ENCODE data around the gene RFX2. TPM values are rescaled to one million over a fixed set of nuclear protein-coding genes. Genes with fewer than 3 reads are reported as not detected.

The RFX2 gene
- total RNA-seq, 3 donors from 2014 or later = 6.1 to 16.2 (median 9.2) TPM

DNA sequence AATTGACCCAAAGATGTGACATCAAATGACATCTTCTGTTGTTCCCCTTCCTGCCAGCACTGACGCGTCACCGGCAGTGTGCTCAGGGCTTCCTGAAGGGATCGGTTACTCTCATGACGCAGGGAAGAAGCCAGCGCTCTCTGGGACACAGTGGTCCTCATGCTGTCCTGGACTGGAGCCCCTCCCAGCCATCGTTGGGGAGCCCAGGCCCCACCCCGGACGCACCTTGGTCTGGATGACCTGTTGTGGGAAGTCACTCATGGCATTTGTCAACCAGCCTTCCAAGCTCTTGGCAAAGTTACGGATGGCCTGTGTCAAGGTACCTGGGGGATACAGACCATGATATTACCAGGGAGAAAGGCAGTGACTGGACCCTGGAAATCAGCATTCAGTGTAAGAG is 106.3 kb downstream of the RFX2 start:
- intact Hi-C loops (cut with DNase I; ENCODE audit: low total_unique reads) = no loop called here
- H3K4me1 ChIP-seq = no peaks in the 10 kb centered on the region
- TF ChIP-seq POLR2AphosphoS5 (IDR thresholded peaks at IDR 0.05) (no peak), POLR2A (IDR thresholded peaks at IDR 0.05) (no peak)
- TF ChIP-seq, protein P1, sequence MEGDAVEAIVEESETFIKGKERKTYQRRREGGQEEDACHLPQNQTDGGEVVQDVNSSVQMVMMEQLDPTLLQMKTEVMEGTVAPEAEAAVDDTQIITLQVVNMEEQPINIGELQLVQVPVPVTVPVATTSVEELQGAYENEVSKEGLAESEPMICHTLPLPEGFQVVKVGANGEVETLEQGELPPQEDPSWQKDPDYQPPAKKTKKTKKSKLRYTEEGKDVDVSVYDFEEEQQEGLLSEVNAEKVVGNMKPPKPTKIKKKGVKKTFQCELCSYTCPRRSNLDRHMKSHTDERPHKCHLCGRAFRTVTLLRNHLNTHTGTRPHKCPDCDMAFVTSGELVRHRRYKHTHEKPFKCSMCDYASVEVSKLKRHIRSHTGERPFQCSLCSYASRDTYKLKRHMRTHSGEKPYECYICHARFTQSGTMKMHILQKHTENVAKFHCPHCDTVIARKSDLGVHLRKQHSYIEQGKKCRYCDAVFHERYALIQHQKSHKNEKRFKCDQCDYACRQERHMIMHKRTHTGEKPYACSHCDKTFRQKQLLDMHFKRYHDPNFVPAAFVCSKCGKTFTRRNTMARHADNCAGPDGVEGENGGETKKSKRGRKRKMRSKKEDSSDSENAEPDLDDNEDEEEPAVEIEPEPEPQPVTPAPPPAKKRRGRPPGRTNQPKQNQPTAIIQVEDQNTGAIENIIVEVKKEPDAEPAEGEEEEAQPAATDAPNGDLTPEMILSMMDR (IDR thresholded peaks at IDR 0.05) = no peak
- DNase-seq (ENCODE audit: low spot score in 2 of 2) = no peak
- H3K36me3 ChIP-seq = no peaks in the 10 kb centered on the region
- no peaks in the 10 kb centered on the region for H3K9me3 ChIP-seq
- H3K27me3 ChIP-seq = no peaks in the 10 kb centered on the region
- H3K4me3 ChIP-seq = no peak overlapping the region
- H3K27ac ChIP-seq = no peak overlapping the region

DNA sequence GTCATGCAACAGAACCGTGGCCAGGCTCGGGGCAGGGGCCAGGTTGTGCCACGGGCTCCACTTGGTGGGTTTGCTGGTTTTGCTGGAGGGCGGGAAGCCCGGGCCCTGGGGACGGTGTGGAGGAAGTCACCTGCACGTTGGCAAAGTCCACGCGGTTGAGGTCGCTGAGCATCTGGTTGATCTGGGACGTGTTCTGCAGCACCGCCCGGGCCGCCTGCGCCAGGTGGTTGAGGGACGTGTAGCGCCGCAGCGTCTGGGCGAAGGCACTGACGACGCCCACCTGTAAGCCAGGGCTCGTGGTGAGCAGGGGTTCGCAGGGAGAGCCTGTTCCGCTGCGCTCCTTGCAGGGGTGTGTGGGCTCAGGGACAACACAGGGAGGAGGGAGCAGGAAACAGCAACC is 107.7 kb downstream of the RFX2 start:
- Histone ChIP-seq H3K36me3 (no peaks in the 10 kb centered on the region), H3K4me1 (no peaks in the 10 kb centered on the region), H3K27me3 (no peaks in the 10 kb centered on the region), H3K9me3 (no peaks in the 10 kb centered on the region), H3K4me3 (no peak overlapping the region), H3K27ac (no peak overlapping the region)
- DNase-seq (ENCODE audit: low spot score in 2 of 2) = no peak
- intact Hi-C loops (cut with DNase I; ENCODE audit: low total_unique reads) = no loop called here
- TF ChIP-seq, protein P1 (IDR thresholded peaks at IDR 0.05) = no peak
- TF ChIP-seq POLR2A (IDR thresholded peaks at IDR 0.05) (no peak), POLR2AphosphoS5 (IDR thresholded peaks at IDR 0.05) (no peak)

GRCh38 chr19:6000228-6000847 is 110.0 kb downstream of the RFX2 start:
- no peaks in the 10 kb centered on the region for H3K9me3 ChIP-seq
- no peak overlapping the region for H3K4me3 ChIP-seq
- intact Hi-C loops (cut with DNase I; ENCODE audit: low total_unique reads) = no loop called here
- no peak overlapping the region for H3K27ac ChIP-seq
- no peaks in the 10 kb centered on the region for H3K4me1 ChIP-seq
- no peaks in the 10 kb centered on the region for H3K36me3 ChIP-seq
- no peaks in the 10 kb centered on the region for H3K27me3 ChIP-seq
- TF ChIP-seq, protein P1 (IDR thresholded peaks at IDR 0.05) = no peak
- TF ChIP-seq POLR2A (IDR thresholded peaks at IDR 0.05) (no peak), POLR2AphosphoS5 (IDR thresholded peaks at IDR 0.05) (no peak)
- DNase-seq (ENCODE audit: low spot score in 2 of 2) = no peak

DNA sequence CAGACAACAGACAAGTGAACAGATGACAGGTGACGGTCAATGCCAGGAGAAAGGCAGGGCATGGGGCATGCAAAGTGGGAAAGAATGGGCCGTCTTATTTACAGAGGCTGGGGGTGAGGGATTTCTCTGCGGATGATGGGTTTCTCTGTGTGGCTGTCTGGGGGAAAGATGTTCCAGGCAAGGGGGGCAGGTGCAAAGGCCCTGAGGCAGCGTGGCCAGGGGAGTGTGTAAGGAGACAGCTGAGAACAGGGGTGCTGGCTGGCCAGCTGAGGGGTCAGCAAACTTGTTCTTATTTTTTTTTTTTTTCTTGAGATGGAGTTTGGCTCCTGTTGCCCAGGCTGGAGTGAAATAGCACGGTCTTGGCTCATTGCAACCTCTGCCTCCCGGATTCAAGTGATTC is 110.6 kb downstream of the RFX2 start:
- H3K36me3 ChIP-seq = no peaks in the 10 kb centered on the region

GRCh38 chr19:5997371-5997770 is 112.9 kb downstream of the RFX2 start:
- Histone ChIP-seq H3K4me3 (no peak overlapping the region), H3K27me3 (no peaks in the 10 kb centered on the region), H3K36me3 (no peaks in the 10 kb centered on the region), H3K9me3 (no peaks in the 10 kb centered on the region), H3K27ac (no peak overlapping the region), H3K4me1 (peaks cover 0 to 6% of the 10 kb centered on the region in 2 donors)
- no peak for TF ChIP-seq POLR2AphosphoS5 (IDR thresholded peaks at IDR 0.05)
- no peak for TF ChIP-seq POLR2A (IDR thresholded peaks at IDR 0.05)
- intact Hi-C loops (cut with DNase I; ENCODE audit: low total_unique reads) = no loop called here
- DNase-seq (ENCODE audit: low spot score in 2 of 2) = no peak

More for the DNA sequence above, 110.6 kb downstream of the RFX2 start:
- Histone ChIP-seq H3K9me3 (no peaks in the 10 kb centered on the region), H3K4me1 (no peaks in the 10 kb centered on the region), H3K27me3 (no peaks in the 10 kb centered on the region), H3K4me3 (no peak overlapping the region), H3K27ac (no peak overlapping the region)
- TF ChIP-seq, protein P1 (IDR thresholded peaks at IDR 0.05) = no peak
- TF ChIP-seq POLR2A (IDR thresholded peaks at IDR 0.05) = no peak
- intact Hi-C loops (cut with DNase I; ENCODE audit: low total_unique reads) = no loop called here
- DNase-seq (ENCODE audit: low spot score in 2 of 2) = no peak

Data from breast epithelium (tissue), 4 donors.